Neural progenitor cell (in vitro differentiated cells): ENCODE results near the gene PLA2G4E. TPM values are rescaled to one million over a fixed set of nuclear protein-coding genes. Genes with fewer than 3 reads are reported as not detected.

ENCODE experiments used
- DNase-seq: peaks from one replicate; pipeline ENCODE4 v3.0.0-alpha.2; 2016; ENCODE audit warnings: low spot score
- H2AFZ ChIP-seq: fragments of 200-600 bp; sonication (generic); replicated peaks from 2 replicates; pipeline ENCODE4 v1.6.1; 2016; ENCODE audit warnings: antibody characterized with exemption
- H3F3A ChIP-seq: fragments of 200-600 bp; sonication (generic); 2 replicates; pipeline ENCODE4 v1.6.1; 2016; ENCODE audit warnings: antibody characterized with exemption, low read depth
- H3K27ac ChIP-seq: fragments of 200-600 bp; sonication (generic); 2 replicates; pipeline ENCODE4 v1.5.1; 2016; ENCODE audit warnings: mild to moderate bottlenecking
- H3K27me3 ChIP-seq: fragments of 200-600 bp; sonication (generic); 2 replicates; pipeline ENCODE4 v1.6.1; 2016; ENCODE audit warnings: mild to moderate bottlenecking, moderate library complexity
- H3K36me3 ChIP-seq: fragments of 200-600 bp; sonication (generic); 2 replicates; pipeline ENCODE4 v1.5.1; 2016
- H3K4me1 ChIP-seq: fragments of 200-600 bp; sonication (generic); 2 replicates; pipeline ENCODE4 v1.6.1; 2016; ENCODE audit warnings: mixed run types
- H3K4me2 ChIP-seq: fragments of 200-600 bp; sonication (generic); 2 replicates; pipeline ENCODE4 v1.6.1; 2016
- H3K4me3 ChIP-seq: fragments of 200-600 bp; sonication (generic); 2 replicates; pipeline ENCODE4 v1.5.1; 2016
- H3K79me2 ChIP-seq: fragments of 200-600 bp; sonication (generic); 2 replicates; pipeline ENCODE4 v1.6.1; 2016; ENCODE audit warnings: low read depth
- H3K9ac ChIP-seq: fragments of 200-600 bp; sonication (generic); 2 replicates; pipeline ENCODE4 v1.6.1; 2016
- H3K9me3 ChIP-seq: fragments of 200-600 bp; sonication (generic); 2 replicates; pipeline ENCODE4 v1.5.1; 2016; ENCODE audit warnings: low read depth
- H4K20me1 ChIP-seq: fragments of 200-600 bp; sonication (generic); 2 replicates; pipeline ENCODE4 v1.6.1; 2016; ENCODE audit warnings: low read depth
- H3K27ac Mint-ChIP-seq: 3 replicates; pipeline ENCODE4 v1.8.0; 2021; ENCODE audit warnings: mixed read lengths
- H3K27me3 Mint-ChIP-seq: 2 replicates; pipeline ENCODE4 v1.8.0; 2022; ENCODE audit warnings: low read depth, mild to moderate bottlenecking, inconsistent platforms, moderate library complexity, mixed read lengths; ENCODE audit not compliant: insufficient read depth
- H3K36me3 Mint-ChIP-seq: 3 replicates; pipeline ENCODE4 v1.8.0; 2021; ENCODE audit warnings: mixed read lengths
- H3K4me1 Mint-ChIP-seq: 3 replicates; pipeline ENCODE4 v1.8.0; 2021; ENCODE audit warnings: mixed read lengths
- H3K4me3 Mint-ChIP-seq: 3 replicates; pipeline ENCODE4 v1.8.0; 2021; ENCODE audit warnings: mild to moderate bottlenecking, moderate library complexity, mixed read lengths
- H3K9me3 Mint-ChIP-seq: 3 replicates; pipeline ENCODE4 v1.8.0; 2020; ENCODE audit warnings: mixed read lengths
- EZH2 ChIP-seq: fragments of 200-600 bp; sonication (generic); IDR thresholded peaks from 2 replicates; pipeline ENCODE4 v1.6.1; 2017; ENCODE audit warnings: antibody characterized with exemption, mild to moderate bottlenecking, moderate library complexity
- EZH2phosphoT487 ChIP-seq: fragments of 200-600 bp; sonication (generic); IDR thresholded peaks from 2 replicates; pipeline ENCODE4 v1.6.1; 2017; ENCODE audit warnings: antibody characterized with exemption
- total RNA-seq: library from RNA; depleted of rRNA; stranded (reverse); fragments of >200 nt; gene quantifications from 2 replicates; pipeline ENCODE4 v1.2.3, GENCODE V29; 2015; ENCODE audit warnings: low replicate concordance
- TF ChIP-seq, protein P1 (sequence below): fragments of 200-600 bp; sonication (generic); IDR thresholded peaks from 2 replicates; pipeline ENCODE4 v1.5.1; 2017; ENCODE audit warnings: antibody characterized with exemption, mild to moderate bottlenecking

Gene PLA2G4E
- total RNA-seq, 1 donor from 2014 or later, result not detected

DNA sequence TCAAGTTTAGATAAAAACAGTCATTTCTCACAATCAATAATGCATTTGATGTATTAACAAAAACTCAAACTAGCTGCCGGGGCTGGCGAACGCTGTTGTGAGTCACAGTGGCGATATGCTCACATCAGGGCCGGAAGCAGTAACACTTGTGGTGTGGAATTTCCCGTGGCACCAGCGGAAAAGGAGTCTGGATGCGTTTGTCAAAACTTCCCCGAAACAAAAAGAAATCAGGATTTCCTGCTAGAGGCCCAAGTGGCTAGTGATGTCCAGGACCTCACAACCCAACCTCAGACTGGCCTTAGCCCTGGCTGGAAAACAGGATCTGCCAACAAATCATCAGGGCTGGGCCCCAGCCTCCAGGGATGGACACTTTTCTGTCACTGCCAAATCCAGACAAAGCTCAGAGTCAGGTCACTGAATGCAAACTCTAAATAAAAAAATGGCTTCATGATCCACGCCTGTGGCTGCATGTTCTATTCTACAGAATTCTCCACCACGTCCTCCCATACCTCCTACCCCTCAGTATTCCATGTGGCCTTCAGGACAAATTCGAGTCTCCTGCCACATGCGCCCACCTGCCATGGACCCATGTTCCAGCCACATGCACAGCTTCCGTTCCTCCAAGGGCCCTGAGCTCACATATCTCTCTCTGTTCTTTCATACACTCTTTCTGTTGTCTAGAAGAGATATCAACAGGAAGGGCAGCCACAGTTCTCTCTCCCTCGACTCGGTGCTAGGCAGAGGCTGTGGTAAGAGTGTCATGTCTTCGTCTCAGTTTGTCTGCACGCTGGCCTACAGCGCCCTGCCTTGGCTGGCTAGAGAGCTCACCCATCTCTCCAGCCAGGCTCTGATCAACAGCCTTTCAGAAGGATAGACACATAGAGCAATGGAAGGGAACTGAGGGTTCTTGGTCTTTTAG, 83.9 kb downstream of the PLA2G4E start:
- H3K4me1 ChIP-seq, result peaks cover 51% of the 10 kb centered on the region
- no peaks in the 10 kb centered on the region for H3K9me3 Mint-ChIP-seq
- DNase-seq, result no peak
- H3K4me3 ChIP-seq, result no peak overlapping the region
- no peaks in the 10 kb centered on the region for H3K9me3 ChIP-seq
- H3F3A ChIP-seq, result peaks cover 15% of the 10 kb centered on the region
- no peak overlapping the region for H3K4me2 ChIP-seq
- H3K79me2 ChIP-seq, result no peaks in the 10 kb centered on the region
- H3K4me1 Mint-ChIP-seq, result peaks cover 32% of the 10 kb centered on the region
- H3K36me3 Mint-ChIP-seq, result peaks cover 2% of the 10 kb centered on the region
- H3K27me3 Mint-ChIP-seq, result peaks cover 2% of the 10 kb centered on the region
- no peak overlapping the region for H2AFZ ChIP-seq
- no peak overlapping the region for H3K27ac Mint-ChIP-seq
- H3K9ac ChIP-seq, result no peak overlapping the region
- no peak for TF ChIP-seq EZH2phosphoT487
- no peak for TF ChIP-seq EZH2
- TF ChIP-seq, protein P1, sequence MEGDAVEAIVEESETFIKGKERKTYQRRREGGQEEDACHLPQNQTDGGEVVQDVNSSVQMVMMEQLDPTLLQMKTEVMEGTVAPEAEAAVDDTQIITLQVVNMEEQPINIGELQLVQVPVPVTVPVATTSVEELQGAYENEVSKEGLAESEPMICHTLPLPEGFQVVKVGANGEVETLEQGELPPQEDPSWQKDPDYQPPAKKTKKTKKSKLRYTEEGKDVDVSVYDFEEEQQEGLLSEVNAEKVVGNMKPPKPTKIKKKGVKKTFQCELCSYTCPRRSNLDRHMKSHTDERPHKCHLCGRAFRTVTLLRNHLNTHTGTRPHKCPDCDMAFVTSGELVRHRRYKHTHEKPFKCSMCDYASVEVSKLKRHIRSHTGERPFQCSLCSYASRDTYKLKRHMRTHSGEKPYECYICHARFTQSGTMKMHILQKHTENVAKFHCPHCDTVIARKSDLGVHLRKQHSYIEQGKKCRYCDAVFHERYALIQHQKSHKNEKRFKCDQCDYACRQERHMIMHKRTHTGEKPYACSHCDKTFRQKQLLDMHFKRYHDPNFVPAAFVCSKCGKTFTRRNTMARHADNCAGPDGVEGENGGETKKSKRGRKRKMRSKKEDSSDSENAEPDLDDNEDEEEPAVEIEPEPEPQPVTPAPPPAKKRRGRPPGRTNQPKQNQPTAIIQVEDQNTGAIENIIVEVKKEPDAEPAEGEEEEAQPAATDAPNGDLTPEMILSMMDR, result no peak
- no peak overlapping the region for H3K4me3 Mint-ChIP-seq
- no peaks in the 10 kb centered on the region for H4K20me1 ChIP-seq
- H3K36me3 ChIP-seq, result no peaks in the 10 kb centered on the region
- H3K27me3 ChIP-seq, result no peaks in the 10 kb centered on the region
- no peak overlapping the region for H3K27ac ChIP-seq

DNA sequence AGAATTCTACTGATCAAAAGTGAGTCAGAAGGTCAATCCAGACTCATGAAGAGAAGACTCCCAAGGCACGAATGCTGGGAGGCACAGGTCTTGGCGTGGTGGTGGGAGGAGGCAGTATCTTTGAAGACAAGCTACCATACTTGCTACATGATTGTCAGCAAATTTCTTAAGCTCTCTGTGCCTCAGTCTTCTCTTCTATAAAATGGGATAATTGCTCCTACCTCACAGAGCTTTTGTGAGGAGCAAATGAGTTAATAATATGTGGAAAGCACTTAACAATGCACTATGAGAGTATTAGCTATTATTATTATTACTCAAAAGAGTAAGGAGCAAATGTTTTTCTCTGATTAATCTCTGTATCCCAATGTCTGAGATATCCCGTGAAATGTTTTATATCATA, 84.7 kb downstream of the PLA2G4E start:
- H3K4me3 Mint-ChIP-seq, result no peak overlapping the region
- H3K4me1 ChIP-seq, result peaks cover 45% of the 10 kb centered on the region

DNA sequence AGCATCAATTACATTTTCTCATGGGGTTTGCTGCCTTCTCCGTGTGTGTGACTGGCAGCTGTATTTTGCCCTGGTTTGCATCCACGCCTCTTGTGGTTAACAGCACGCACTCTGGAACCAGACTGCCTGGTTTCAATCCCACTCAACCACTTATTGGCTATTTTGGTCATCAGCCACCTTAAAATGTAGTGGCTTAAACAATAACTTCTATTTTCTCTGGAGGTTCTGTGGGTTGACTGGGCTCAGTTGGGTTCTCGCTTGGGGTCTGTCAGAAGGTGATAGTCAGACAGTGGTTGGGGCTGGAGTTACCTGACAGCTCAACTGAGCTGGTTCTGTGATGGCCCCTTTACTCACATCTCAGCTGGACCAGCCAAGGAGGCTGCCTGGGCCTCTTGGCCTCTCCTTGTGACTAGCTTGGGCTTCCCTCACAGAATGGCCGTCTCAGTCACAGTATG, 85.2 kb downstream of the PLA2G4E start:
- no peaks in the 10 kb centered on the region for H3K9me3 Mint-ChIP-seq
- no peak overlapping the region for H3K4me3 Mint-ChIP-seq
- no peak overlapping the region for H3K27ac Mint-ChIP-seq
- Histone ChIP-seq H4K20me1 (no peaks in the 10 kb centered on the region), H3K9me3 (no peaks in the 10 kb centered on the region), H3K27me3 (no peaks in the 10 kb centered on the region), H3F3A (peaks cover 2% of the 10 kb centered on the region), H3K4me2 (no peak overlapping the region), H3K27ac (no peak overlapping the region), H3K36me3 (no peaks in the 10 kb centered on the region), H3K79me2 (no peaks in the 10 kb centered on the region), H3K9ac (no peak overlapping the region), H3K4me3 (no peak overlapping the region), H3K4me1 (peaks cover 40% of the 10 kb centered on the region), H2AFZ (no peak overlapping the region)
- H3K27me3 Mint-ChIP-seq, result peaks cover 2% of the 10 kb centered on the region
- TF ChIP-seq EZH2, result no peak
- no peak for TF ChIP-seq EZH2phosphoT487
- TF ChIP-seq, protein P1, result no peak
- peaks cover 2% of the 10 kb centered on the region for H3K36me3 Mint-ChIP-seq
- no peak for DNase-seq
- H3K4me1 Mint-ChIP-seq, result peaks cover 25% of the 10 kb centered on the region

More for the DNA sequence above, 84.7 kb downstream of the PLA2G4E start:
- no peaks in the 10 kb centered on the region for H3K9me3 ChIP-seq
- no peak overlapping the region for H3K4me3 ChIP-seq
- no peaks in the 10 kb centered on the region for H3K27me3 ChIP-seq
- H3K9ac ChIP-seq, result no peak overlapping the region
- H3K9me3 Mint-ChIP-seq, result no peaks in the 10 kb centered on the region
- no peak for DNase-seq
- peaks cover 2% of the 10 kb centered on the region for H3K27me3 Mint-ChIP-seq
- H3K79me2 ChIP-seq, result no peaks in the 10 kb centered on the region
- no peak for TF ChIP-seq EZH2phosphoT487
- TF ChIP-seq, protein P1, result no peak
- TF ChIP-seq EZH2, result no peak
- no peak overlapping the region for H2AFZ ChIP-seq
- H3K36me3 ChIP-seq, result no peaks in the 10 kb centered on the region
- H3K4me1 Mint-ChIP-seq, result peaks cover 29% of the 10 kb centered on the region
- no peak overlapping the region for H3K4me2 ChIP-seq
- no peak overlapping the region for H3K27ac Mint-ChIP-seq
- H3K27ac ChIP-seq, result no peak overlapping the region
- H4K20me1 ChIP-seq, result no peaks in the 10 kb centered on the region
- H3F3A ChIP-seq, result peaks cover 7% of the 10 kb centered on the region
- H3K36me3 Mint-ChIP-seq, result peaks cover 2% of the 10 kb centered on the region
